Neural cell (in vitro differentiated cells): ENCODE results near the gene B3GALT6. TPM values are rescaled to one million over a fixed set of nuclear protein-coding genes. Genes with fewer than 3 reads are reported as not detected.

ENCODE experiments used
- H2AFZ ChIP-seq: fragments of 200-600, 300-800 bp; sonication (generic), shearing (Covaris generic); 2 replicates; pipeline ENCODE4 v1.6.0; 2014; ENCODE audit warnings: low read depth, mild to moderate bottlenecking, antibody characterized with exemption, low read length, moderate library complexity
- H3F3A ChIP-seq: fragments of 200-600 bp; shearing (Covaris generic); 2 replicates; pipeline ENCODE4 v1.6.1; 2016; ENCODE audit warnings: mild to moderate bottlenecking, moderate library complexity, mixed read lengths, antibody characterized with exemption, low read length; ENCODE audit not compliant: insufficient read depth, poor library complexity, severe bottlenecking
- H3K27ac ChIP-seq: fragments of 200-600, 300-800 bp; sonication (generic), shearing (Covaris generic); 2 replicates; pipeline ENCODE4 v1.5.1; 2014; ENCODE audit warnings: mild to moderate bottlenecking, low read length, moderate library complexity
- H3K27me3 ChIP-seq: fragments of 300-800, 200-600 bp; sonication (generic), shearing (Covaris generic); 2 replicates; pipeline ENCODE4 v1.6.0; 2014; ENCODE audit warnings: mild to moderate bottlenecking, low read depth, low read length, moderate library complexity; ENCODE audit not compliant: insufficient read depth
- H3K36me3 ChIP-seq: fragments of 300-800, 200-600 bp; sonication (generic), shearing (Covaris generic); 2 replicates; pipeline ENCODE4 v1.5.1; 2014; ENCODE audit warnings: mild to moderate bottlenecking, antibody characterized with exemption, low read length, moderate library complexity; ENCODE audit not compliant: insufficient read depth
- H3K4me2 ChIP-seq: fragments of 300-800, 200-600 bp; sonication (generic), shearing (Covaris generic); 2 replicates; pipeline ENCODE4 v1.6.0; 2014; ENCODE audit warnings: mild to moderate bottlenecking, low read length
- H3K4me3 ChIP-seq: fragments of 300-800, 200-600 bp; sonication (generic), shearing (Covaris generic); 2 replicates; pipeline ENCODE4 v1.5.1; 2014; ENCODE audit warnings: mild to moderate bottlenecking, low read length, moderate library complexity
- H3K79me2 ChIP-seq: fragments of 200-600 bp; shearing (Covaris generic); replicated peaks from 2 replicates; pipeline ENCODE4 v1.6.0; 2014; ENCODE audit warnings: mild to moderate bottlenecking, low read length, moderate library complexity; ENCODE audit not compliant: insufficient read depth
- H3K9ac ChIP-seq: fragments of 300-800, 200-600 bp; sonication (generic), shearing (Covaris generic); 2 replicates; pipeline ENCODE4 v1.6.1; 2016; ENCODE audit warnings: mild to moderate bottlenecking, low read length, mixed read lengths
- H3K9me2 ChIP-seq: fragments of 200-600 bp; shearing (Covaris generic); 2 replicates; pipeline ENCODE4 v1.6.1; 2016; ENCODE audit warnings: mild to moderate bottlenecking, low read length, mixed read lengths; ENCODE audit not compliant: insufficient read depth
- H3K9me3 ChIP-seq: fragments of 200-600, 300-800 bp; sonication (generic), shearing (Covaris generic); 2 replicates; pipeline ENCODE4 v1.6.1; 2016; ENCODE audit warnings: mild to moderate bottlenecking, mixed run types, low read length, moderate library complexity, mixed read lengths
- H4K20me1 ChIP-seq: fragments of 200-600 bp; shearing (Covaris generic); 2 replicates; pipeline ENCODE4 v1.6.1; 2016; ENCODE audit warnings: mild to moderate bottlenecking, mixed run types; ENCODE audit not compliant: insufficient read depth
- EP300 ChIP-seq: fragments of 450-650 bp; conservative IDR thresholded peaks from 2 replicates; pipeline ENCODE4 v1.6.1; 2014; ENCODE audit warnings: antibody characterized with exemption, mild to moderate bottlenecking, moderate library complexity; ENCODE audit not compliant: poor library complexity, severe bottlenecking
- EZH2 ChIP-seq: fragments of 200-600, 300-800 bp; shearing (Covaris generic), sonication (generic); IDR thresholded peaks from 2 replicates; pipeline ENCODE4 v1.6.1; 2014; ENCODE audit warnings: antibody characterized with exemption, low read length, borderline replicate concordance, mild to moderate bottlenecking; ENCODE audit not compliant: insufficient read depth, poor library complexity, severe bottlenecking
- MXI1 ChIP-seq: fragments of 450-650 bp; conservative IDR thresholded peaks from 2 replicates; pipeline ENCODE4 v1.6.1; 2014; ENCODE audit warnings: antibody characterized with exemption, mild to moderate bottlenecking; ENCODE audit not compliant: poor library complexity, severe bottlenecking
- POLR2AphosphoS5 ChIP-seq: IDR thresholded peaks from 2 replicates; pipeline ENCODE4 v1.6.1; 2012
- RAD21 ChIP-seq: fragments of 450-650 bp; conservative IDR thresholded peaks from 2 replicates; pipeline ENCODE4 v1.6.1; 2014; ENCODE audit warnings: antibody characterized with exemption, mild to moderate bottlenecking, moderate library complexity
- REST ChIP-seq: IDR thresholded peaks from 2 replicates; pipeline ENCODE4 v1.6.1; 2012; ENCODE audit warnings: borderline replicate concordance
- SMC3 ChIP-seq: fragments of 450-650 bp; conservative IDR thresholded peaks from 2 replicates; pipeline ENCODE4 v1.6.1; 2014; ENCODE audit warnings: antibody characterized with exemption, mild to moderate bottlenecking, moderate library complexity; ENCODE audit not compliant: poor library complexity
- TAF1 ChIP-seq: IDR thresholded peaks from 2 replicates; pipeline ENCODE4 v1.6.1; 2012; ENCODE audit warnings: low read depth
- polyA plus RNA-seq: library from polyadenylated mRNA; depleted of rRNA; stranded (reverse); fragments of >200 nt; gene quantifications from 2 replicates; pipeline ENCODE4 v1.2.3, GENCODE V29; 2014
- TF ChIP-seq, protein P1 (sequence below): fragments of 450-650 bp; IDR thresholded peaks from 2 replicates; pipeline ENCODE4 v1.5.1; 2014; ENCODE audit warnings: antibody characterized with exemption, mild to moderate bottlenecking, moderate library complexity; ENCODE audit not compliant: poor library complexity, severe bottlenecking

The B3GALT6 gene
- polyA plus RNA-seq, 1 donor from 2014 or later: 46.5 TPM

GRCh38 chr1:1243807-1244191 is 11.8 kb downstream of the B3GALT6 start:
- no peaks in the 10 kb centered on the region for H3K36me3 ChIP-seq
- H4K20me1 ChIP-seq: no peaks in the 10 kb centered on the region
- no peak for TF ChIP-seq RAD21
- no peak for TF ChIP-seq EP300
- no peak for TF ChIP-seq POLR2AphosphoS5
- TF ChIP-seq SMC3: no peak
- TF ChIP-seq REST: no peak
- no peak for TF ChIP-seq MXI1
- TF ChIP-seq TAF1: no peak
- TF ChIP-seq, protein P1, sequence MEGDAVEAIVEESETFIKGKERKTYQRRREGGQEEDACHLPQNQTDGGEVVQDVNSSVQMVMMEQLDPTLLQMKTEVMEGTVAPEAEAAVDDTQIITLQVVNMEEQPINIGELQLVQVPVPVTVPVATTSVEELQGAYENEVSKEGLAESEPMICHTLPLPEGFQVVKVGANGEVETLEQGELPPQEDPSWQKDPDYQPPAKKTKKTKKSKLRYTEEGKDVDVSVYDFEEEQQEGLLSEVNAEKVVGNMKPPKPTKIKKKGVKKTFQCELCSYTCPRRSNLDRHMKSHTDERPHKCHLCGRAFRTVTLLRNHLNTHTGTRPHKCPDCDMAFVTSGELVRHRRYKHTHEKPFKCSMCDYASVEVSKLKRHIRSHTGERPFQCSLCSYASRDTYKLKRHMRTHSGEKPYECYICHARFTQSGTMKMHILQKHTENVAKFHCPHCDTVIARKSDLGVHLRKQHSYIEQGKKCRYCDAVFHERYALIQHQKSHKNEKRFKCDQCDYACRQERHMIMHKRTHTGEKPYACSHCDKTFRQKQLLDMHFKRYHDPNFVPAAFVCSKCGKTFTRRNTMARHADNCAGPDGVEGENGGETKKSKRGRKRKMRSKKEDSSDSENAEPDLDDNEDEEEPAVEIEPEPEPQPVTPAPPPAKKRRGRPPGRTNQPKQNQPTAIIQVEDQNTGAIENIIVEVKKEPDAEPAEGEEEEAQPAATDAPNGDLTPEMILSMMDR: no peak
- TF ChIP-seq EZH2: no peak
- H3F3A ChIP-seq: no peaks in the 10 kb centered on the region
- no peak overlapping the region for H3K27ac ChIP-seq
- no peak overlapping the region for H3K4me3 ChIP-seq
- H3K9me3 ChIP-seq: no peaks in the 10 kb centered on the region
- no peak overlapping the region for H3K9ac ChIP-seq
- no peak overlapping the region for H2AFZ ChIP-seq
- peaks cover 3% of the 10 kb centered on the region for H3K27me3 ChIP-seq
- no peaks in the 10 kb centered on the region for H3K79me2 ChIP-seq
- H3K4me2 ChIP-seq: no peak overlapping the region
- no peaks in the 10 kb centered on the region for H3K9me2 ChIP-seq

DNA sequence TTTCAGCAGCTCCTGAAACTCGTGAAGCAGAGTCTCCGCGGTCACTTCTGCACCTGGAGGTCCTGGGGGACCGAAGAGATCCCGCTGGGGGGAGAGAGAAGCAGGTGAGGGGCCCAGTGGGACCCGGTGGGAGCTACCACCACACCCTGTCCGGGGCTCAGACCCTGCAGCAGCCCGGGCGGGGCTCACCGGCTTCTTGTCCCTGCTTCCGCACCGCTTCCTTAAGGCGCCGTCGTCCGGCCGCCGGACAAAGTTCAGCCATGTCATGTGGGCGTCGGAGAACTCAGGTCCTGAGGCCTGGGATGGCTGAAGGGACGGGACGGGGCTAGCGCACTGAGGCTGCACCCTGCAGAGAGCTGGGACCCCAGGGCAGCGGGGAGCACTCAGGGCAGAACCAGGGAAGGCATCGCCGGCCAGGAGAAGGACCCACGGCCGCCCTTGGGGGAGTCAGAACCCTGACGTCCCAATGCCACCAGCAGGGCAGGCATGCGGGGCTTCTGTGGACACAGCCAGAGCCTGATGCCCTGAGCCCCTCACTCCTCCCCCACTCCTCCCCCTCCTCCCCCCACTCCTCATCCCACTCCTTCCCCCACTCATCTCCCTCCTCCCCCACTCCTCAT is 12.3 kb downstream of the B3GALT6 start:
- Histone ChIP-seq H2AFZ (no peak overlapping the region), H3K79me2 (no peaks in the 10 kb centered on the region), H4K20me1 (no peaks in the 10 kb centered on the region), H3K4me2 (no peak overlapping the region), H3K27me3 (peaks cover 3% of the 10 kb centered on the region), H3K36me3 (no peaks in the 10 kb centered on the region), H3K9ac (no peak overlapping the region), H3K9me2 (no peaks in the 10 kb centered on the region), H3K4me3 (no peak overlapping the region), H3F3A (no peaks in the 10 kb centered on the region), H3K9me3 (no peaks in the 10 kb centered on the region), H3K27ac (no peak overlapping the region)
- TF ChIP-seq POLR2AphosphoS5 (no peak), EZH2 (no peak), MXI1 (no peak), TAF1 (no peak), RAD21 (no peak), REST (no peak), EP300 (no peak), SMC3 (no peak)
- TF ChIP-seq, protein P1: no peak
